NOMO-1 (cell line): Measurements from ENCODE around the gene OPA1.

Experiments used
- DNase-seq, 2 experiments: peaks; one replicate each; lab custom pipeline; 2025; ENCODE audit not compliant: unreplicated experiment in 2 of 2; lab: John Stamatoyannopoulos, UW

Gene OPA1

DNA sequence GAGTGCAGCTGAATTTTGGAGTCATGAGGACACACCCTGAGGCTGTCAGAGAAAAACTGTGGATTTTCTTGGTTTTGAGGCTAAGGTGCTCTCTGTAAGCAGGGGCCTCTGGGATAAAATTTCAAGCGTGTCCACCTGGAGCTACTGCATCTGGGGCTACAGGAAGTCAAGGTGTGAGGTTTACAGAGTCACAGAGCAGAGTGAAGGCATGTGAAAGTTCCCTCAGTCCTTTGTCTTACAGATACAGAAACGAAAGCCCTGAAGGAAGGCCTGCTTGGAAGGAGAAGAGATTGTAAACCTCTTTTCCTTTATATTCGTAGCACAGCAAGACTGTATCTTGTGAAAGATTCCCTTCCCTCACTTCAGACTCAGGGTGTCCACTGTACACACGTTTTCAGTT is 138.6 kb downstream of the OPA1 start:
- DNase-seq = no peak

DNA sequence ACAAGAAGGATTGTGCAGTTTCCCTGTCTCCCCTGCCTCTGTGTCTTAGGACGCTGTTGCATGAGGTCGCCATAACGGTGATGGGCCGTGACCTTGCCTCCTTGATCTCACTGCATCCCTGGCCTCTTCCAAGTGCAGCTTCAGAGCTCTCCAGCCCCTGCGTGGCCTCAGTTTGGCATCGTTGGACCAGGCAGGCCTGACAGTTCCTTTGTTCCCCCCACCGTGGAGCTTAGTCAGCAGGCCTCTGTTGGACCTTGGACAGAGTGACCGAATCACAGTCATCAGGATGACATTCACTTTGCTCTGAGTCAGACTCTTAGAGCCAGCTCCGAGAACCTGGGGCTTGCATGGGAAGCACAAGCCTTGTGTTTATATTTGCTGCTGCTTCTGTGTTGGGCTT is 139.4 kb downstream of the OPA1 start:
- no peak for DNase-seq

DNA sequence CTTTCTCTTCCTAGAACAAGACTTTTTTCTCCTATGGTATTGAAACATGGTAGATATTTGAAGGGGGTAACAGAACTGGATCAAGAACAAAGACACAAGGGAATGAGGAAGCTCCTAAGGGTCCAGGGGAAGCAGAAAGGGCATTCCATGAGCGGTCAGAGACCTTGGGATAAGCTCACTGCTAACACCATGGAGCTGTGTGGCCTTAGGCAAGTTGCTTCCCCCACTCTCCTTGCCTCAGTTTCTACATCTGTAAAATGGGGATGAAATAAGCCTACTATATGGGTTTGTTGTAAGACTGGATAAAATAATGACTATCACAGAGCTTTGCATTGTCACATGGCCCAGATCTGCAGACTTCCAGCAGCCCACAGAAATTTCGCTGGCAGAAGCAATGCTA is 139.8 kb downstream of the OPA1 start:
- no peak for DNase-seq

DNA sequence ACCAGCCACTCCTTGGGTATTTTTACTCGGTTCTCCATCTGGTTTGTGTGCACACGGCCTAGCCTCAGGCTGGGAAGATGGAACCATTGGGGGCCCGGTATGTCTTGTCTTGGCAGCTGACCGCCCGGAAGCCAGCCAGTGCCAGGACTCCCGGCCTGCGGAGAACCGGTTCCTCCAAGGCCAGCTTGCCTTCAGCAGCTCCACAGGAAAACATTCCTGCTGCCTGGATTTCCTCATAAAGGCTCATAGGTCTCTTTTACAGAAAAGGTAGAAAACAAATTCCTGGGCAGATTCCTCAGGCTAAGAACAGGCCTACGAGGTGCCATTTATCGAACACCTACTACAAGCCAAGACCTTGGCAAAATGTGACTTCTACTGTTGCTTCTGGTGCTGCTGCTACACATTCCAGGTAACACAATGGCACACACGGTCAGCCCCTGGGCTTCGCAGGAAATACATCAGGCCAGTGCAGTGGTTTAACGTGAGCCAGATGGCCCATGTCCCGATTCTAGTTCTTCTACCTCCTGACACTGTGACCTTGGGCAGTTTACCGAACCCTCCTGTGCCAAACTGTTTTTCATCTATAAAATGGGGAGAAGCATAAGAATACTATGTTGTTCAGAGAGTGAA is 141.8 kb downstream of the OPA1 start:
- DNase-seq = no peak

DNA sequence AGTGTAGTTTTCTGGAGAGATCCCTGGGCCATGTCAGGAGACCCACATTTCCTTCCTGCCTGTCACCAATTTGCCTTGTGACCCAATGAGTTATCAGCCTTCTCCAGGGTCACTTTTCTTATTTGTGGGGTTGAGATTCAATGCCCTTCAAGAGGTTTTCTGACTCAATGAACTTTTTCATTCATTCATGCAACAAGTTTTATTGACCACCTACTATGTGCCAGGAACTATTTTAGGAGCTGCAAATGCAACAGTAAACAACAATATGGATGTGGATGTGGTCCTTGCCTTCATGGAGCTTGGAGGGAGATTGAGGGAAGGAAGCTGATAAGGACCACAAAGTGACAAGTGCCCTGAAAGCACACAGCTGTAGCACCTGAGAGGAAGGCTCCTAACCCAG is 142.8 kb downstream of the OPA1 start:
- DNase-seq = no peak

DNA sequence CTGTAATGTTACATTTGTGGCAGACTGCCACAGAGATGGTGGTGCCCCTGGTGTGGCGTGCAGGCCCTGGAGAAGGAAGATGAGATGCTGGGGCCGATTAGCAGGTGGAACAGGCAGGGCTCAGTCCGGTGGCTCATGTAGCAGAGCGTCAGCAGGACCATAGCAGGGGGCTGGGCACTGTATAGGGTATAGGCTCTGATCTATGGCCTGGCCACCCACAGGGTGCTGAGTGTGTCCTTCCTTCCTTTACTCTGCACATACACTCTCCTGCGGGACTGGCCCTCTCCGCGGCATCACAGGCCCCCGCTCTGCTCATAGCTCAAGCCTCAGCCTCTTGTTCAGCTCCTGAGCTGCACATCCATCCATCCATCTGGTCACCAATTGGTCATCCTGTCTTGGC is 143.6 kb downstream of the OPA1 start:
- no peak for DNase-seq

DNA sequence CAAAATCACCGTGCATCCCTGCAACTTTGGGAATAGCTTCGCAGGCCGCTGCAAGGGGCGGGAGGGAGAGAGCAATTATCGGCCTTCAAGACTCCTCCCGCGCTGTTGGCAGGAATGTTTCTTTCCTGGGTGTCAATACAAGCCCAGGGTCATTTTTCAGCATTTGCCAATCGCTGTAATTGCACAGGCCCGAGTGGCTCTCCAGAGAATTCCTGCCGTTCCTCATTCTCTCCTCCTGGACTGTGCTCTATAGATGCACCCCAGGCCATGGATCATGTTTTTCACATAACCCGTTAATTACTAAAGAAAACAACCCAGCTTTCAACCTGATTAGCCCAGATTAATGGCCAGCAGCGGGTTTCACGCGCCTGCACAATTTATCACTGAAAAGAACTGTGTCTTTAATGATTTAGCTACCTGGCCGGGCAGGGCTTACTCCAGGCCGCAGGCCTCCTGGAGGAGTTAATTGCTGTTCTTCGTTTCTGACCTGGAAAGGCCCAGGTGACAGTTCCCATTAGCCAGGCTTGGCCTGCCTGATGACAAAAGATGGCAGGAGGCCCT is 144.3 kb downstream of the OPA1 start:
- DNase-seq = no peak

DNA sequence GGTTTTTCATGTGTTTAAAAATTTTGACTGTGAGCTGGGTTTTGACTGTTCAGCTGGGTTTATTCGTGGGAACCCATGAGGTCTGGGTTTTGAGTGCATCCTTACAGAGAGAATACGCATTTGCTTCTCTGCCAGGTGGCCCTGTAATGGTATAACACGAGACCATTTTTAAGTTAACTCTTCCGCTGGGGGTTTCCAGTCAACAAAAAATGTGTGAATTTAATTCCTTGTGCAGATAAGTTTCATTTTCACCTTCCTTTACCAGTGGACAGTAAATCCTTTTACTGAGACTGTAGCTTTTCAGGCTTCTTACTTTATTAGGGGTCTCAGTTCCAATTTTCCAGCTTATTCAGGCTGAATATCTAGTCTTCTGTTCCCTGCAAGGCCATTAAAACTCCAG is 149.6 kb downstream of the OPA1 start:
- DNase-seq = no peak

DNA sequence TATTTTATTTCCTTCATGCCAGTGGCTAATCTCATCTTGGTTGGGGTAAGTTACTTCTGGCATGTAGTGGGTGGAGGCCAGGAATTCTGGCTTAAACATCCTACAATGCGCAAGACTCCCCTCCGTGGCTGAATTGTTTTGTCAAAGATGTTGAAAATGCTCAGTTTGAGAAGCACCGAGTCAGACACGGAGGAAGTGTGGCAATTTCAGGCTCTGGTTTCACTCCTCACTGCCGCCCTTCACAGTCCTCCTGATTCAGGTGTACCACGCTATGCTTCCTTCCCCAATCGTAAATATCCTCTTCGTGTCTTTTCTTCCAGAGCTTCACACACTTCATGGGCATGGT is 150.7 kb downstream of the OPA1 start:
- peak; percentile 15 to 68 for DNase-seq

DNA sequence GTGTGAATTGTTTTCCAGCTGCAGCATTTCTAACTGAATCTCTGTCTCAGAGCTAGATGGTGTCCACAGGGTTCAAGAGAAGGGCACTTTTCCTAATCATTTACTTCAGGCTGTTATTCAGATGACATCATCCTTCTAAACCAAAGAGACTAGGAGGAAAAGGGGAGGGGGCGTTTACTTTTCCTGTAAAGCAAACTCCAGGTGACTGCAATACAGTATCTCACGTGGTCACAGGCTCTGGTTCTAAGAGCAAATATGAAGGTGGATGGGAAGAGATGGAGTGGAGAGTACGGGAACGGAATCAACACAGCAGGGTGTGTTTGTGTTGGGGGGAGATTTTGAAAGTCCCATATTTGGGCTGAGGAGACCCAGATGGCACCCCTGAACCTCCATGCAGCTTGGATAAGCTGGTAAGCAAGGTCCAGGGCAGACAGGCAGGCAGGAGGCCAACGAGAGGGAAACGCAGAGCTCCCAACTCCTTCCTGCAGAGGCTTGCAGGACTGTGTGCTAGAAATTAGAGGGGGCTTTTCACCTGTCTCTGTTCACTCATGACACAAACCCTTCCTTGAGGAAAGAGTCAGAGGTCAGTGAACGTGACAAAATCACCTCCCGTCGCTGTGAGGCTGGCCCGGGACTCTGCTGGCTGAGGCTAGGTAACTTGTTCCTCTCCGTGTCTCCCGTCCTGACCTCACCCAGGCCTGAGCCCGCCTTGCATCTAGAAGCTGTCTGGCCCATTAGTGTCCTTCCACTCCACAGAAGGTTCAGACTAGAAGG is 151.2 kb downstream of the OPA1 start:
- no peak for DNase-seq

DNA sequence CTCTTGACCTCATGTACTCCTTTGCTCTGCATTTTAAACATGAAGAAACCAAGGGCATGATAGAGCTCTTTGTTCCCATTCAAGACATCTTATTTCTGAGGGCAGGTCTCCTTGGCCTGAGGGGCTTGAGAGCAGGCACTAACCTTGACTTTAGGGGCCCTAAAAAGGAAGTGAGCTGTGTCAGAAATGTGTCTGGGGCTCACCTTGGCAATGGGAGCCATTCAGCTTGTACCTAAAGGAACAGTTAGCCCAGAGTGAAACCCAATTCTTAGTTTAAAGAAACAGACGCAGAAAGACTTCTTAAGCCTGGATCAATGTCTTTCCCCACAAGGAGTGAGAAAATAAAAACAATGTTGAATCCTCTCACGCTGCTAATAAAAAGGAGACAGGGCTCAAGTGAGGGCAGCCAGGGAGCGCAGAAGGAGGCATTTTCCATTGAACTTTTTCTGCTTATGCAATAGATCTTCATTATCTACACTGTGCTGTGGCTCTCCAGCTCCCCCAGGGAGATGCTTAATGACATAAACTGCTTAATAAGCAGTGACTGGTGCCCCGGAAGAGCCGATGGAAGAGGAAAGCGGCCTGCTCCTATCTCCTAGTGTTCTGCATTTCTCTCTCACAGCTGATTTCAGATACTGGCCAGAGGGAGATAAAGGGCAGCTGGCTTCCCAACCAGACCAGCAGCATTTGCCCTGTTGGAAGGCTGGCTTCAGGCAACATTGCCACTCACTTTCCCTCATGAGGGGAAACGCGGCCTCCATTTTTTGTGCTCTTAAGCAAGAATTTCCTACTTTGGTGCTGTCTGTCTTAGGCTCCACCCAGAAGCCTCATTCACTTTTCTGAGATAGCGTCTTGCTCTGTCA is 152.0 kb downstream of the OPA1 start:
- no peak for DNase-seq

DNA sequence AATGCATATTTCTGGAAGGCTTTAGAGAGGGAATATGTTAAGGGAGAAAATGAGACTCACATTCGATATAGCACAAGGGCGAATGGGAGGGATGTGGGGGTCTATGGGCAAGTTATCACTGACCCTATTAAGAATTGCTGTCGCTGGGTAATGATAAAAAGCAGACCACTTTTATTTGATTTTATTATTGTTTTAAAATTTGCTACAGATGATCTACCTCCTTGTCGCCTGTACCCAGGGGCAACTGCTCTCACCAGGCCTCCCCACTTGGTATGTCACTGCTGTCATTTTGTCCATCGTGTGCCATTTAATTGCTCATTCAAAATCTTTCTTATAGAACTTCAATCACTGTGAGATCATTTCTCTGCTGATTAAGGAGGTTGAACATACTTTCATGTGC is 153.8 kb downstream of the OPA1 start:
- DNase-seq = no peak
